Motor neuron (in vitro differentiated cells): ENCODE measurements around the gene CELSR1. TPM values are rescaled to one million over a fixed set of nuclear protein-coding genes. Genes with fewer than 3 reads are reported as not detected.
"Not testable (repeated sequence)": the region's sequence is repeated elsewhere in the genome, so short reads cannot be mapped to it uniquely, and the experiment has no call there.

ENCODE experiments used
- ATAC-seq, 8 experiments: fragments of 200-7000 bp; cut with Tn5 transposase; replicated peaks in 6 of 8; 2 replicates each; pipeline ENCODE4 v1.8.0; 2021; ENCODE audit warnings: mild to moderate bottlenecking in 8 of 8, moderate library complexity in 8 of 8
- H3K27ac ChIP-seq, 2 donors: fragments of 250-450 bp; sonication (Bioruptor Pico); 2 replicates each; pipeline ENCODE4 v1.9.0; 2021; ENCODE audit warnings: antibody characterized with exemption in 2 of 2, mild to moderate bottlenecking in 2 of 2, moderate library complexity in 1 of 2
- H3K4me1 ChIP-seq, 2 donors: fragments of 250-450 bp; sonication (Bioruptor Pico); replicated peaks in 1 of 2; 2 replicates each; pipeline ENCODE4 v1.6.1; 2021; ENCODE audit warnings: antibody characterized with exemption in 2 of 2, mild to moderate bottlenecking in 2 of 2, moderate library complexity in 1 of 2
- H3K4me3 ChIP-seq, 5 donors: fragments of 250-450 bp; sonication (Bioruptor Pico); 2 replicates each; pipeline ENCODE4 v1.9.0; 2021; ENCODE audit warnings: antibody characterized with exemption in 5 of 5, mild to moderate bottlenecking in 5 of 5, moderate library complexity in 4 of 5
- WGBS, 10 experiments: fragments of 450-650 bp; shearing (Covaris generic); methylation state at CpG; one replicate each; pipeline ENCODE4 v1.0.0; 2022; 5-methylcytosine and 5-hydroxymethylcytosine counted together
- in situ Hi-C, 9 experiments: fragments of 400-800 bp; cut with MboI; loops; one replicate each; pipeline ENCODE4 v1.15.0; 2021; ENCODE audit warnings: low sequenced_read_pairs in 9 of 9, low pct_unique_long_range_greater_than_20kb in 2 of 9; ENCODE audit not compliant: unreplicated experiment in 9 of 9
- total RNA-seq, 8 experiments: library from RNA; unstranded; fragments of 300-600 nt; gene quantifications; 2 replicates each; pipeline versions ENCODE4 v1.2.3 to v1.2.4, GENCODE V29; 2022

CELSR1 gene
- total RNA-seq, 8 experiments from 2014 or later, result 0.76 to 26.6 (median 4.7) TPM

DNA sequence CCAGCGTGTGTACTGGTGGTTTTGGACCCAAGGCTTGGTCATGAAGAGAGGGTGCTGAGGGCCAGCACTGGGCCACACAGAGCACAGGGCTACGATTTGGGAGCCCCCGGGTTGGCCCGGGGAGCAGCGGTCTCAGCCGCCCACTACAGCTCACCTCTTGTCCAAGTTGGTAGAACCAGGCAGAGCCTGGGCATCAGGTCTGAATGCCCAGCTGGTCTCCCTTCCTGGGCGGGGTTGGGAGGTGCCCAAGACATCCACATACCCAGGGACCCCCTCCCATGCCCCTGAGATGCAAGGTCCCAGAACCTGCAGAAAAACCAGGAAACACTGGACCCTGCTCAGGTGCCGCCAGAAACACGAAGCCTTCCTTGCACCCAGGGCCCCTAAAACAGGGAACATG lies 18.0 kb downstream of the CELSR1 start:
- H3K4me1 ChIP-seq, result peaks cover 22 to 31% of the 10 kb centered on the region in 2 donors
- no peak overlapping the region for H3K4me3 ChIP-seq
- in situ Hi-C loops, result no loop called here
- ATAC-seq, result no peak
- H3K27ac ChIP-seq, result no peak overlapping the region
- 50 to 100% (median 100%) methylated on average over 1 to 5 of the region's 9 CpGs; no CpG with 5 or more reads in 3 of the 10 experiments for WGBS, 10 experiments

DNA sequence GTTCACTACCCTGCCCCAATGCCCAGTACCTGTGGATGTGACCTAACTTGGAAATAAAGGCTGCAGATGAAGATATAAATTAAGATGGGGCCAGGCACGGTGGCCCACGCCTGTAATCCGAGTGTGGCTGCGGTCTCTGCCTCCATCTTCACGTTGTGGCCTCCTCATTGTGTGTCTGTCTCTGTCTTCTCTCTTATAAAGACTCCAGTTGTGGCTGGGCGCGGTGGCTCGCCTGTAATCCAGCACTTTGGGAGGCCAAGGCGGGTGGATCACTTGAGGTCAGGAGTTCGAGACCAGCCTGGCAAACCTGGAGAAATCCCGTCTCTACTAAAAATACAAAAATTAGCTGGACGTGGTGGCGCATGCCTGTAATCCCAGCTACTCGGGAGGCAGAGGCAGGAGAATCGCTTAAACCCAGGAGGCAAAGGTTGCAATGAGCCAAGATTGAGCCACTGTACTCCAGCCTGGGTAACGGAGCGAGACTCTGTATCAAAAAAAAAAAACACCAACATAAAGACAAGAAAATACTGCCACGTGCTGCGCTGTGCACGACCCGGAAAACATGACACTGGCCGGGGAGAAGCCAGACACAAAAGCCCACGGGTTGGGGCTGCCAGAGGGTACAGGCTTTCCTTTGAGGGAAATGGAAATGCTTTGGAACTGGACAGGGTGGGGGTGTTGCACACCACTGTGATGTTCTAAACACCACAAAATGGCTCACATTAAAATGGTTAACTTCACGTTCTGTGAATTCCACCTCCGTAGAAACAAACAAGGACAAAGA lies 18.7 kb downstream of the CELSR1 start:
- peaks cover 23 to 29% of the 10 kb centered on the region in 2 donors for H3K4me1 ChIP-seq
- in situ Hi-C loops, result no loop called here
- ATAC-seq, result no peak
- no peak overlapping the region for H3K4me3 ChIP-seq
- no peak overlapping the region for H3K27ac ChIP-seq
- 50 to 97% (median 88%) methylated on average over 2 to 20 of the region's 25 CpGs for WGBS, 10 experiments

DNA sequence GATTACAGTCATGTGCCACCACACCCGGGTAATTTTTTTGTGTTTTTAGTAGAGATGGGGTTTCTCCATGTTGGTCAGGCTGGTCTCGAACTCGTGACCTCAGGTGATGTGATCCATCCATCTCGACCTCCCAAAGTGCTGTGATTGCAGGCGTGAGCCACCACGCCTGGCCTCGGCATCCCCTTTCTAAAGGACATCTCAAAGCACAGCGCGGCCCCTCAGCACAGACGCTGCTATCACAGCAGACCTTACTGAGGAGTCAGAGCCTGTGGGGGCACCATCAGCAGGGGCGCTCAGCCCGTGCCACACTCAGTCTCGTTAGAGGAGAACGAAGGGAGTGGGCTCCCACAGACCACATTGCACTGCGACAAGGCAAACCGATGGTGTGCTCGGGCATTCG lies 19.4 kb downstream of the CELSR1 start:
- in situ Hi-C loops, result no loop called here
- no peak overlapping the region for H3K4me3 ChIP-seq
- H3K27ac ChIP-seq, result no peak overlapping the region
- ATAC-seq, result no peak
- WGBS, 10 experiments, result 80 to 100% (median 92%) methylated on average over 1 to 10 of the region's 18 CpGs; no CpG with 5 or more reads in 5 of the 10 experiments
- H3K4me1 ChIP-seq, result peaks cover 20 to 24% of the 10 kb centered on the region in 2 donors

DNA sequence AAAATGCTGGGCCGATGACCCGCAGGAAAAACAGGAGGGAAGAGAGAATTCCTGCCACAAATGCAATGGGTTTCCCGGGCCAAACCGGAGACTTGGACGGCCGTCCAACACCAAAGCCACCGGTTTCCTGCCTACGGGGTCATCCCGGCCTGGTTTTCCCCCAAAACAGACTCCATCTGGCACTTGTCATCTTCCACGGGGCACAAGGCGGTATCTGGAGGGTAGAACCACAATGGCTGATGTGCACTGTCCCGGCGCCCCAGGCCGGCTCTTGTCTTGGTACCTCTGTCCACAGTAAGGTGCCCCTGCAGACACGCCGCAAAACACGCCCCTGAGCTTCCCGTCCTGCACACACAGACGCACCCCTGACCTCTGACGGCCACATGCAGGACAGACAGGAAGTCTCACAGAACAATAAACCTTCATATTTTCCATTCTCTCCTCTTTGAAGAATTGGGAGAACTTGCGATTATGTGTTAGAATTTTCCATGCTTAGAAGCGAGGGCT lies 20.1 kb downstream of the CELSR1 start:
- Histone ChIP-seq H3K4me3 (no peak overlapping the region), H3K27ac (no peak overlapping the region), H3K4me1 (peaks cover 13 to 24% of the 10 kb centered on the region in 2 donors)
- ATAC-seq, result no peak
- in situ Hi-C loops, result no loop called here
- 53 to 95% (median 86%) methylated on average over 5 to 13 of the region's 22 CpGs; no CpG with 5 or more reads in 3 of the 10 experiments for WGBS, 10 experiments

DNA sequence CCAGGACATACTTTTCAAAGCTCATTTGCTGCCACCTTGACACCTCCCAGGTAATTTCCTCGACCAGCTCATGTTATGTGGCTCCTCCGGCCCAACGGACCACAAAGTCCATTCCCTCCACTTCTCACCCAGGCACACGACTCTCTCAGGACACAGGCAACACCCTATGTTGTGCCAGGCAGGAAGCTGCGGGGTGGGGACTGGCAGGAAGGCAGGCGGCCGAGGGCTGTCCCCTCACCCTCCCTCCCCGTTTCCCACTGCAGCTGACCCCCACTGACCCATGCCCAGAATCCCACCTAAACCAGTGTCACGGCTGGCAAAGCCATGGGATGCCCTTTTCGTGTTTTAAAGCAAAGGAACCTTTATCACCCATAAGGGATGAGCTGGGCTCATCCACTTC lies 20.8 kb downstream of the CELSR1 start:
- in situ Hi-C loops, result no loop called here
- peaks cover 13 to 29% of the 10 kb centered on the region in 2 donors for H3K4me1 ChIP-seq
- no peak overlapping the region for H3K27ac ChIP-seq
- 17 to 100% (median 92%) methylated on average over 1 to 5 of the region's 10 CpGs; no CpG with 5 or more reads in 5 of the 10 experiments for WGBS, 10 experiments
- H3K4me3 ChIP-seq, result no peak overlapping the region
- ATAC-seq, result no peak

DNA sequence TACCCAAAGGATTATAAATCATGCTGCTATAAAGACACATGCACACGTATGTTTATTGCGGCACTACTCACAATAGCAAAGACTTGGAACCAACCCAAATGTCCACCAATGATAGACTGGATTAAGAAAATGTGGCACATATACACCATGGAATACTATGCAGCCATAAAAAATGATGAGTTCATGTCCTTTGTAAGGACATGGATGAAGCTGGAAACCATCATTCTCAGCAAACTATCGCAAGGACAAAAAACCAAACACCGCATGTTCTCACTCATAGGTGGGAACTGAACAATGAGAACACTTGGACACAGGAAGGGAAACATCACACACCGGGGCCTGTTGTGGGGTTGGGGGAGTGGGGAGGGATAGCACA lies 21.3 kb downstream of the CELSR1 start:
- H3K4me3 ChIP-seq, in situ Hi-C loops, H3K27ac ChIP-seq, ATAC-seq: not testable (repeated sequence)
- peaks cover 13 to 34% of the 10 kb centered on the region in 2 donors for H3K4me1 ChIP-seq
- WGBS, 10 experiments, result no CpG with 5 or more reads among the region's 5 CpGs

DNA sequence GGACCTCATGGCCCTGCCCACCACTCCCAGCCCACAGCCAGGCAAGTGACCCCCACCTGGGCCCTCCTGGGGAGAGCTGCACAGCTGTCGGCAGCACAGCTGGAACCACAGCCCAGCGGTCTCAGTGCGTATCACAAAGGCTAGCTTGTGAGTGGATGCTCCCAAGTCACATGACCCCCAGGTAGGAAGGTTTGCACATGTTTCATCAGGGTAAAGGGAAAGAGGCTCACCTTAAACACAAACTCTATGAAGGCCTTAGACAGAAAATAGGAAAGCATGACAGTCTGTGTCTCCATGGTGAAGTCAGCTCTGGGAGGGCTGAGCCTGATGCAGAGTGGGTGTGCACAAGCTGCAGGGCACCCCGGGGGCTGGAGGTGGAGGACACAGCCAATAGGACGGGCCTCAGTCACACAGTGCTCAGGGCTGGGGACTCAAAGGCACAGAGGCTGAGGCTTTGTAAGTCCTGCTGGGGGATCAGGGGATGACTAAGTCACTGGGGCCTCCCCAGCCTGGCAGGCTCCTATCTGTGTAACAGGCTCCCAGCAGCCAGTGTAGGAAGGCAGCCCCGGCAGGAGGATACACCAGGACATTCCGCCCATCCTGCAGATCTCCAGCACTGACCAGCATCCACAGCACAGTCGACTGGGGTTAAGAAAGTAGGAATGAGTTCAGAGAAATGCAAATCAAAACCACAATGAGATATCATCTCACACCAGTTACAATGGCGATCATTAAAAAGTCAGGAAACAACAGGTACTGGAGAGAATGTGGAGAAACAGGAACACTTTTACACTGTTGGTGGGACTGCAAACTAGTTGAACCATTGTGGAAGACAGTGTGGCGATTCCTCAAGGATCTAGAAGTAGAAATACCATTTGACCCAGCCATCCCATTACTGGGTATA lies 22.0 kb downstream of the CELSR1 start:
- in situ Hi-C loops, result no loop called here
- WGBS, 10 experiments, result 74 to 95% (median 87%) methylated on average over 1 to 5 of the region's 10 CpGs; no CpG with 5 or more reads in 5 of the 10 experiments
- H3K27ac ChIP-seq, result no peak overlapping the region
- H3K4me1 ChIP-seq, result peaks cover 17 to 40% of the 10 kb centered on the region in 2 donors
- ATAC-seq, result peak in 6 of 8 experiments; percentile 2 to 49 (median 28)
- no peak overlapping the region for H3K4me3 ChIP-seq

DNA sequence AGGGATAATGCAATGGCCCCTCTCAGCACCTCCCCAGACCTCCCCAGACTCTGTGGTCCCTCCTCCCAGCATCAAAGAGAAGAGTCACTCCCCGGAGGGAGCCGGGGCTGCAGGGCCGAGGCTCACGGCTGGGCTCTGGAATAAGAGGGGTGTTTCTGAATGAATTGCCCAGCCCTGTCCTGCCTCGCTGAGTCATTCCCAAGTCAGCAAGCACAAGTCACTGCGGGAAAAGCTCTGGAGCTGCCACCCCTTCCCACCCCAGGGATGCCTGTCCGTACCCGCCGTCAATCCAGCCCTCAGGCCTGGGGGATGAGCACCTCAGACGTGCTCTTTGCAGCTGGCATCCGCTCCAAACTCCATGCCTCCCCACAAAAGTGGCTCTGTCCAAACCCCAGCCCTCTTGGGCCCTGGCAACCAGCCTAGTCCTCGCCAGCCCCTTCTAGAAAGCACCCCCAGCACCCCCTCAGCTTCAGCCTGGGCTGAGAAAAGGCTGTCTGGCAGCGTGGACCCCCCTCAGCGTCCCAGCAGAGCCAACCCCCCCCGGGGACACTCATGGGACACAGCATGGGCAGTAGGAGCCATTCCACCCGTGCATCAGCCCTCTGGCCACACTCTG lies 22.7 kb downstream of the CELSR1 start:
- WGBS, 10 experiments, result 82% methylated on average over 3 of the region's 16 CpGs; no CpG with 5 or more reads in 9 of the 10 experiments
- peak in 7 of 8 experiments; percentile 65 to 95 (median 79) for ATAC-seq
- H3K4me1 ChIP-seq, result peaks cover 24 to 48% of the 10 kb centered on the region in 2 donors

DNA sequence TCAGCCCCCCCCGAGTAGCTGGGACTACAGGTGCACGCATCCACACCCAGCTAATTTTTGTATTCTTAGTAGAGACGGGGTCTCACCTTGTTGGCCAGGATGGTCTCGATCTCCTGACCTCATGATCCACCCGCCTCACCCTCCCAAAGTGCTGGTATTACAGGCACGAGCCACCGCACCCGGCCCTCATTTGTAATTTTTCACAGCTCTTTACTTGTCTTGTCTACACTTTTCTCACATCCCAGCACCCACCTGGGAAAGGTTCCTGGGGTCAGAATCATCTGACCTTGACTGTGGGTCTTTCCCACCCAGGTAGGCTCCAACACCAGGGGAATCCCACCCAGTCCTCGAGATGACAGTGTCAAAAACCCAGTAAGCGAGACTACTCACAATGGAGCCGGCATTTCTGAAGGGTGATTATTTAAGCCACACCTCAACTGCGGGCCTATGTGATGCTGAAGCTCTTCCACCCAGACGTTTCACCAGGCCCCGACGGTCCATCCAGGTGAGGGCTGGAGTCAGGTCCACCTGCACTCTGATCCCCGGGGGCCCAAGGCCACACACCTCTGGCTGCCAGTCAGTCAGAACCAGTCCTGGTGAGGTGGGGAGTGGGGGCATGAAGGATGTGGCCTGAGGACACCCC lies 23.4 kb downstream of the CELSR1 start:
- ATAC-seq, result peak in 1 of 8 experiments; percentile 0
- H3K4me3 ChIP-seq, result no peak overlapping the region
- H3K27ac ChIP-seq, result peak overlapping the region in 1 of 2 donors; percentile 15
- 75 to 100% (median 88%) methylated on average over 1 to 9 of the region's 16 CpGs; no CpG with 5 or more reads in 4 of the 10 experiments for WGBS, 10 experiments
- in situ Hi-C loops, result no loop called here
- peaks cover 29 to 54% of the 10 kb centered on the region in 2 donors for H3K4me1 ChIP-seq

More for the DNA sequence above, 22.7 kb downstream of the CELSR1 start:
- Histone ChIP-seq H3K4me3 (no peak overlapping the region), H3K27ac (peak overlapping the region in 1 of 2 donors; percentile 15)
- in situ Hi-C loops, result no loop called here

DNA sequence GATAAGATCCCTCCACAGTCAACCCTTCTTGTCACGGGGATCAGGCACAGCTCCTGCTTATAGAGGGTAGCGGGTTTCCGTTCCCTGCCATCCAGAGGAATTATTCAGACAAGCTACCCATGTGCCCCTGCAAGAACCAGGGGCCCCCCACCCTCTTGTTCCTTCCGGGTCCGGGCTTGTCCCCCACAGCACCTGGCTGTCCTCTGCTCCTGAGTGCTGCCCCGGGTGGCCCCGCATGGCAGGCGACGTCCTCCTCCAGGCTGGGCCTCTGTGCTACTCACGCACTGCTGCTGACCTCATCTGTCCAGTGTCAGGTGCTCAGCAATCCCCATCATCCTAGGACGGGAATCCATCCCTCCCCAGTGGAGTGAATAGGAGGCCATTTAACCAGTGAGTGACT lies 24.7 kb downstream of the CELSR1 start:
- Histone ChIP-seq H3K27ac (no peak overlapping the region), H3K4me3 (no peak overlapping the region), H3K4me1 (peaks cover 43 to 68% of the 10 kb centered on the region in 2 donors)
- in situ Hi-C loops, result no loop called here
- peak in 2 of 8 experiments; percentile 18 to 31 for ATAC-seq
- 67 to 100% (median 92%) methylated on average over 1 to 8 of the region's 11 CpGs; no CpG with 5 or more reads in 4 of the 10 experiments for WGBS, 10 experiments

DNA sequence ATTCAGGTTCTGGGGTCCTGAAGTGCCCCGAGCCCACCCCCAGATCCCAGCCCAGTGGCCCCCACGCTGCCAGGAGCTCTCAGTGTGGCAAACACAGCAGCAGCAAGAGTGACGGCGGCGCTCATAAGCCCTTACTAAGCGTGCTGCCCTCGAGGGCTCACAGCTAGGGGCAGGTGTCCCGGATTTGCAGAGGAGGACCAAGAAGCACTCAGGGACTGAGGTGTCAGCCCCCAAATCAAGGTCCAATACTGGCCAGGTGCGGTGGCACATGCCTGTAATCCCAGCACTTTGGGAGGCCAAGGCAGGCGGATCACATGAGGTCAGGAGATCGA lies 25.4 kb downstream of the CELSR1 start:
- no peak for ATAC-seq
- peaks cover 49 to 74% of the 10 kb centered on the region in 2 donors for H3K4me1 ChIP-seq
- 96 to 100% (median 98%) methylated on average over 1 to 3 of the region's 11 CpGs; no CpG with 5 or more reads in 6 of the 10 experiments for WGBS, 10 experiments
- no peak overlapping the region for H3K4me3 ChIP-seq
- H3K27ac ChIP-seq, result no peak overlapping the region
- in situ Hi-C loops, result no loop called here
